HG02943 (cell line): ENCODE data around the gene ACSL6.

Experiments used
- ATAC-seq: cut with Tn5 transposase; IDR thresholded peaks from one replicate; pipeline ENCODE4 v1.9.1; 2021; ENCODE audit warnings: mild to moderate bottlenecking, low read depth, moderate library complexity; ENCODE audit not compliant: unreplicated experiment

The ACSL6 gene

GRCh38 chr5:132011622-132012343 lies at the start of gene ACSL6:
TSS of gene ACSL6 (minus strand) at chr5:132011658. CDS start at chr5:132011553, 105 bp downstream.
- no peak for ATAC-seq

- ATAC-seq = no peak
Measured at GRCh38 chr5:132060501-132061161, 49.2 kb upstream of the ACSL6 start, which contains the start of gene IL3. TSS of gene IL3 (plus strand) at chr5:132060655. CDS start at chr5:132060707, 52 bp downstream.

- ATAC-seq = no peak
Measured at GRCh38 chr5:132059696-132060500, 48.4 kb upstream of the ACSL6 start.

GRCh38 chr5:132059043-132059695 lies 47.7 kb upstream of the ACSL6 start:
- ATAC-seq = no peak

- no peak for ATAC-seq
Measured at GRCh38 chr5:132058646-132059042, 47.2 kb upstream of the ACSL6 start.

GRCh38 chr5:132057498-132058255 lies 46.2 kb upstream of the ACSL6 start:
- ATAC-seq = no peak

GRCh38 chr5:132056610-132057497 lies 45.4 kb upstream of the ACSL6 start:
- no peak for ATAC-seq

GRCh38 chr5:132055808-132056609 lies 44.6 kb upstream of the ACSL6 start:
- ATAC-seq = no peak

- no peak for ATAC-seq
Measured at GRCh38 chr5:132055441-132055807, 44.0 kb upstream of the ACSL6 start.

- ATAC-seq = no peak
Measured at GRCh38 chr5:132054697-132055440, 43.4 kb upstream of the ACSL6 start.

- no peak for ATAC-seq
Measured at GRCh38 chr5:132054031-132054696, 42.7 kb upstream of the ACSL6 start.

GRCh38 chr5:132053483-132053882 lies 42.0 kb upstream of the ACSL6 start:
- no peak for ATAC-seq

- no peak for ATAC-seq
Measured at GRCh38 chr5:132052520-132052919, 41.1 kb upstream of the ACSL6 start.

GRCh38 chr5:132050661-132051552 lies 39.4 kb upstream of the ACSL6 start:
- ATAC-seq = no peak

- ATAC-seq = no peak
Measured at GRCh38 chr5:132050136-132050535, 38.7 kb upstream of the ACSL6 start.

GRCh38 chr5:132049559-132049958 lies 38.1 kb upstream of the ACSL6 start:
- ATAC-seq = no peak
